ENCODE measurements around the gene CALD1.

DNA sequence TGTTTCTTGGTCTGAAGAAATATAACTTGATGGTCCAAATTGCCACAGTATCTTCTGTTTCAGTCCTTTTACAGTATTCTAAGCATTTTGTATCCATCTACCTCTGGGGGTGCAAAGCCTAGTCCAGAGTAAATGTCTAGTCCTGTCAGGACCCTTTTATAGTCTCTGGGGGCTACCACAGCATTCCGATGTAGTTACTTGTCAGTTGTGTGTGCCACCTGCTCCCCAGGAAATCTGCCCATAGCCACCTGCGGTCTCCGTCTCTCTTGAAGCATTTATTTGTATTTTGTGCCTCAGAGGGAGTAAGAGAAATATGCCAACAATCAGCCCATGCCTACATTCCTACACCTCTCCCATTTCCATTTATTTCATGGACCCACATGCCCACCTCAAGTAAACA lies 219.7 kb downstream of the CALD1 start:
- TF ChIP-seq CTCF (IDR thresholded peaks at IDR 0.05; ENCODE audit: low read depth, low read length, poor library complexity, severe bottlenecking) (no peak), EZH2phosphoT487 (IDR thresholded peaks at IDR 0.05; ENCODE audit: borderline replicate concordance, low read length) (no peak)
